B cell (primary cell): ENCODE results near the gene HMOX1. TPM values are rescaled to one million over a fixed set of nuclear protein-coding genes. Genes with fewer than 3 reads are reported as not detected.
A peak's percentile ranks its signal among the peaks of the same experiment; 100 is the strongest.

ENCODE experiments used
- ATAC-seq: fragments of 200-7000 bp; cut with Tn5 transposase; one replicate; pipeline ENCODE4 v1.10.0; 2021; ENCODE audit warnings: low read depth, mild to moderate bottlenecking, moderate number of reproducible peaks, moderate library complexity
- CTCF ChIA-PET: fragments of 350-600 bp; sonication (Branson Sonifier 250); formaldehyde crosslinking; loops from one replicate; lab custom pipeline; 2021; ENCODE audit warnings: antibody characterized with exemption, inconsistent platforms; lab: Charles Lee
- POLR2A ChIA-PET: fragments of 350-600 bp; sonication (Branson Sonifier 250); formaldehyde crosslinking; loops from one replicate; lab custom pipeline; 2021; ENCODE audit warnings: antibody characterized with exemption; lab: Charles Lee
- DNase-seq: peaks from one replicate; pipeline ENCODE4 v3.0.0; 2013
- H2AFZ ChIP-seq: 2 replicates; pipeline ENCODE4 v1.6.1; 2012; ENCODE audit warnings: mild to moderate bottlenecking, low read depth, low read length; ENCODE audit not compliant: insufficient read depth, poor library complexity, severe bottlenecking
- H3K27ac ChIP-seq, 2 donors: 1 replicate in 1 of 2; 2 replicates in 1 of 2; pipeline ENCODE4 v1.5.1; 2012 to 2013; ENCODE audit warnings: low read length in 2 of 2, mild to moderate bottlenecking in 2 of 2, moderate library complexity in 1 of 2
- H3K27me3 ChIP-seq, 4 experiments: fragments of 200-600 bp in 1 of 4; sonication (generic) in 1 of 4; replicated peaks in 1 of 4; 1 replicate in 2 of 4; 2 replicates in 2 of 4; pipeline versions ENCODE4 v1.6.1 to v1.7.0; 2013 to 2016; ENCODE audit warnings: low read length in 3 of 4, mild to moderate bottlenecking in 2 of 4, mixed read lengths in 1 of 4, moderate library complexity in 1 of 4; ENCODE audit not compliant: insufficient read depth in 4 of 4, control insufficient read depth in 3 of 4; ENCODE audit errors: control extremely low read depth in 1 of 4
- H3K36me3 ChIP-seq, 2 experiments: replicated peaks in 1 of 2; 1 replicate in 1 of 2; 2 replicates in 1 of 2; pipeline versions ENCODE4 v1.6.1 to v1.7.1; 2013; ENCODE audit warnings: low read length in 1 of 2; ENCODE audit not compliant: insufficient read depth in 2 of 2, control insufficient read depth in 1 of 2; ENCODE audit errors: control extremely low read depth in 1 of 2, extremely low read depth in 1 of 2
- H3K4me1 ChIP-seq, 2 donors: fragments of 200-600 bp in 1 of 2; sonication (generic) in 1 of 2; 1 replicate in 1 of 2; 2 replicates in 1 of 2; pipeline versions ENCODE4 v1.5.1 to v1.6.1; 2013 to 2017; ENCODE audit warnings: low read length in 2 of 2; ENCODE audit not compliant: control insufficient read depth in 2 of 2, insufficient read depth in 2 of 2
- H3K4me2 ChIP-seq: replicated peaks from 2 replicates; pipeline ENCODE3; 2012; ENCODE audit warnings: mild to moderate bottlenecking, low read depth, low read length; ENCODE audit not compliant: poor library complexity, severe bottlenecking
- H3K4me3 ChIP-seq, 5 experiments: fragments of 200-600 bp in 1 of 5; sonication (generic) in 1 of 5; 1 replicate in 3 of 5; 2 replicates in 2 of 5; pipeline versions ENCODE4 v1.5.1 to v1.7.0; 2011 to 2016; ENCODE audit warnings: low read length in 4 of 5, mild to moderate bottlenecking in 4 of 5, low read depth in 2 of 5, control low read depth in 1 of 5, moderate library complexity in 1 of 5; ENCODE audit not compliant: insufficient read depth in 1 of 5; ENCODE audit errors: control extremely low read depth in 1 of 5, extremely low read depth in 1 of 5
- H3K79me2 ChIP-seq: fragments of 200-600 bp; sonication (generic); one replicate; pipeline ENCODE4 v1.6.0; 2016; ENCODE audit warnings: low read length; ENCODE audit not compliant: control insufficient read depth, insufficient read depth
- H3K9ac ChIP-seq: fragments of 200-600 bp; sonication (generic); 2 replicates; pipeline ENCODE4 v1.6.1; 2017; ENCODE audit warnings: mild to moderate bottlenecking, low read length, moderate library complexity
- H3K9me3 ChIP-seq, 3 donors: one replicate each; pipeline versions ENCODE4 v1.6.1 to v1.7.1; 2013; ENCODE audit warnings: low read length in 2 of 3; ENCODE audit not compliant: control insufficient read depth in 2 of 3, insufficient read depth in 1 of 3; ENCODE audit errors: control extremely low read depth in 1 of 3
- H4K20me1 ChIP-seq: 2 replicates; pipeline ENCODE4 v1.6.0; 2012; ENCODE audit warnings: mild to moderate bottlenecking, low read length; ENCODE audit not compliant: insufficient read depth, control insufficient read depth, poor library complexity, severe bottlenecking
- H3K27ac Mint-ChIP-seq: one replicate; pipeline ENCODE4 v1.8.0; 2021; ENCODE audit warnings: mixed read lengths
- H3K27me3 Mint-ChIP-seq: one replicate; pipeline ENCODE4 v1.8.0; 2021; ENCODE audit warnings: mixed read lengths
- H3K4me1 Mint-ChIP-seq: one replicate; pipeline ENCODE4 v1.8.0; 2021; ENCODE audit warnings: mixed read lengths
- H3K4me3 Mint-ChIP-seq: one replicate; pipeline ENCODE4 v1.8.0; 2021; ENCODE audit warnings: mixed read lengths
- H3K9me3 Mint-ChIP-seq: one replicate; pipeline ENCODE4 v1.8.0; 2022; ENCODE audit warnings: mixed read lengths; ENCODE audit not compliant: insufficient read depth
- EZH2 ChIP-seq: IDR thresholded peaks from 2 replicates; pipeline ENCODE4 v1.6.1; 2012; ENCODE audit warnings: borderline replicate concordance, low read depth, mild to moderate bottlenecking, moderate library complexity, low read length; ENCODE audit not compliant: insufficient read depth, poor library complexity, severe bottlenecking
- whole genome bisulfite sequencing: methylation state at CpG from one replicate; pipeline ENCODE4 v1.1.5; 2013; ENCODE audit warnings: missing lambda C conversion rate; ENCODE audit not compliant: insufficient coverage; 5-methylcytosine and 5-hydroxymethylcytosine counted together
- intact Hi-C: fragments of 100-400 bp; cut with micrococcal nuclease; formaldehyde crosslinking; loops from one replicate; pipeline ENCODE4 v1.10.0; 2022
- polyA plus RNA-seq: library from polyadenylated mRNA; depleted of rRNA; stranded (reverse); fragments of >200 nt; gene quantifications from 2 replicates; pipeline ENCODE4 v1.2.3, GENCODE V29; 2012
- total RNA-seq, 2 donors: library from RNA; stranded (reverse); fragments of 120-200 nt in 1 of 2; gene quantifications; 1 replicate in 1 of 2; 2 replicates in 1 of 2; pipeline versions ENCODE4 v1.2.3 to v1.2.4, GENCODE V29; 2013 to 2022
- TF ChIP-seq, protein P1 (sequence below): fragments of 200-600 bp; IDR thresholded peaks from one replicate; pipeline ENCODE4 v1.8.0; 2022; ENCODE audit warnings: antibody characterized with exemption, mild to moderate bottlenecking

HMOX1 gene
- total and polyA plus RNA-seq, 2 donors (not counting 1 experiment from before 2014, with no cell fraction given): 9.4 to 21.9 TPM

DNA sequence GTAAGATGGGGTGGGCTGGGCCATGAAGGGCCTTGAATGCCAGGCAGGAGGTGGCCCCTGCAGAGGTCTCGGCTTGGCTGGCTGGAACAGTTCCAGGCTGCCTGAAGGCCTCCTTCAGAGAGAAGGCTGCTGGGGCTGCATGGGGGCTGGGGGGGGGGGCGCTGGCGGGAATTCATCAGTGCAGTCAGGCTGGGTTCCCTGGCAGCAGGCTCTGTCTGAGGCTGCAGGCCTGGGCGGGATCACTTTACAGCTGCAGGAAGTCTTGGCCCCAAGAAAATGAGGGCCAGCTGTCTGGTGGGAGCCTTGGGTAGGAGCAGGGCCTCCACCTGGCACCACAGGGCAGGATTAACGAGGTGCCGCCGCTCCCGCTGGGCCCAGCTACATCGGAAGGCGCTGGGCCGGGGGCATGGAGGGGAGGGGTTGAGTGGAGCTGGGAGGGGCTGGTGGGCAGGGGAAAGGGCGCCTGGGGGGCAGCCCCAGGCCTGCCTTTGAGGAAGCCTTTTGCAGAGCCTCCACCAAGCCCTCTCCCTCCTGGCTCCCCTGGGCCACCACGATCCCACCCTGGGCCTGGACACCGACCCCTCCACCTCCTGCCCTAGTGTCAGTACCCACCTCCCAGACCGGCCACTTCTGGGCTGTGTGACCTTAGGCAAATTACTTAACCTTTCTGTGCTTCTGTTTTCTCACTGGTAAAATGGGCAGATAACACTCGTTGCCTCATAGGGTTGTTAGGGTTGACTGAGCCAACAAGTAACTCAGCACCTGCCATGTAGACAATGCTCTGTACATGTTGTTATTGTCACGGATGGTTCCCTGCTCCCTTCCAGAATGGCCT lies 31.0 kb upstream of the HMOX1 start:
- peak overlapping the region; percentile 99 for H3K27ac Mint-ChIP-seq
- H3K4me3 ChIP-seq: no peak overlapping the region
- peak overlapping the region; percentile 30 for H3K4me3 Mint-ChIP-seq
- H3K9me3 Mint-ChIP-seq: no peaks in the 10 kb centered on the region
- H2AFZ ChIP-seq: peak overlapping the region; percentile 82
- no peaks in the 10 kb centered on the region for H3K27me3 Mint-ChIP-seq
- peak overlapping the region; percentile 31 to 95 for H3K27ac ChIP-seq
- POLR2A ChIA-PET: interaction anchor here (0.8 to 3.5 kb wide), 3 partner anchors 15 to 61 kb away, joined by 7 to 94 read pairs (median 13); partner anchors contain the start of gene TOM1
- 51% methylated on average over 9 of the region's 17 CpGs for WGBS
- H3K4me1 ChIP-seq: peaks cover 38 to 48% of the 10 kb centered on the region in 2 donors
- peaks cover 46% of the 10 kb centered on the region for H3K4me1 Mint-ChIP-seq
- CTCF ChIA-PET: interaction anchor here (0.6 to 13.9 kb wide), 17 partner anchors 14 to 815 kb away, joined by 3 to 311 read pairs (median 8); partner anchors contain the start of gene TOM1
- H3K36me3 ChIP-seq: no peaks in the 10 kb centered on the region
- DNase-seq (peak; percentile 39), ATAC-seq (no peak)
- intact Hi-C loops: loop anchor here (1.0 to 5.0 kb wide), 5 partner anchors 51 to 812 kb away; partner anchors contain the start of genes APOL3, HMGXB4, RASD2 and TOM1
- no peaks in the 10 kb centered on the region for H3K9me3 ChIP-seq
- H3K9ac ChIP-seq: no peak overlapping the region
- no peaks in the 10 kb centered on the region for H3K79me2 ChIP-seq
- H3K4me2 ChIP-seq: peak overlapping the region; percentile 98
- no peaks in the 10 kb centered on the region for H3K27me3 ChIP-seq
- H4K20me1 ChIP-seq: no peaks in the 10 kb centered on the region
- TF ChIP-seq, protein P1, sequence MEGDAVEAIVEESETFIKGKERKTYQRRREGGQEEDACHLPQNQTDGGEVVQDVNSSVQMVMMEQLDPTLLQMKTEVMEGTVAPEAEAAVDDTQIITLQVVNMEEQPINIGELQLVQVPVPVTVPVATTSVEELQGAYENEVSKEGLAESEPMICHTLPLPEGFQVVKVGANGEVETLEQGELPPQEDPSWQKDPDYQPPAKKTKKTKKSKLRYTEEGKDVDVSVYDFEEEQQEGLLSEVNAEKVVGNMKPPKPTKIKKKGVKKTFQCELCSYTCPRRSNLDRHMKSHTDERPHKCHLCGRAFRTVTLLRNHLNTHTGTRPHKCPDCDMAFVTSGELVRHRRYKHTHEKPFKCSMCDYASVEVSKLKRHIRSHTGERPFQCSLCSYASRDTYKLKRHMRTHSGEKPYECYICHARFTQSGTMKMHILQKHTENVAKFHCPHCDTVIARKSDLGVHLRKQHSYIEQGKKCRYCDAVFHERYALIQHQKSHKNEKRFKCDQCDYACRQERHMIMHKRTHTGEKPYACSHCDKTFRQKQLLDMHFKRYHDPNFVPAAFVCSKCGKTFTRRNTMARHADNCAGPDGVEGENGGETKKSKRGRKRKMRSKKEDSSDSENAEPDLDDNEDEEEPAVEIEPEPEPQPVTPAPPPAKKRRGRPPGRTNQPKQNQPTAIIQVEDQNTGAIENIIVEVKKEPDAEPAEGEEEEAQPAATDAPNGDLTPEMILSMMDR: no peak
- no peak for TF ChIP-seq EZH2
